CD4-positive, alpha-beta T cell treated with Interleukin-10 for 1 hour (primary cell): ENCODE measurements around the gene GSS.
"Not testable (repeated sequence)": the region's sequence is repeated elsewhere in the genome, so short reads cannot be mapped to it uniquely, and the experiment has no call there.

Experiments
- DNase-seq: peaks from one replicate; pipeline ENCODE4 v3.0.0-alpha.2; 2020

The GSS gene

GRCh38 chr20:34942301-34942700 is 13.3 kb downstream of the GSS start:
- no peak for DNase-seq

- DNase-seq: no peak
Observed at GRCh38 chr20:34941226-34941625, 14.4 kb downstream of the GSS start.

- DNase-seq: no peak
Observed at GRCh38 chr20:34940081-34940481, 15.5 kb downstream of the GSS start.

- no peak for DNase-seq
Observed at GRCh38 chr20:34938466-34939163, 17.0 kb downstream of the GSS start.

- DNase-seq: no peak
Observed at GRCh38 chr20:34931771-34932170, 23.8 kb downstream of the GSS start.

- no peak for DNase-seq
Observed at GRCh38 chr20:34928411-34928810, 27.2 kb downstream of the GSS start.

GRCh38 chr20:34927736-34928135 is 27.9 kb downstream of the GSS start:
- DNase-seq: no peak

GRCh38 chr20:34926581-34926980 is 29.0 kb downstream of the GSS start:
- no peak for DNase-seq

- no peak for DNase-seq
Observed at GRCh38 chr20:34925981-34926380, 29.6 kb downstream of the GSS start.

- DNase-seq: no peak
Observed at GRCh38 chr20:34925341-34925740, 30.3 kb downstream of the GSS start.

- DNase-seq: no peak
Observed at GRCh38 chr20:34923414-34923813, 32.2 kb downstream of the GSS start.

GRCh38 chr20:34922654-34923381 is 32.8 kb downstream of the GSS start:
- no peak for DNase-seq

GRCh38 chr20:34921436-34921835 is 34.2 kb downstream of the GSS start:
- DNase-seq: no peak

- DNase-seq: no peak
Observed at GRCh38 chr20:34920055-34920454, 35.6 kb downstream of the GSS start.

GRCh38 chr20:34916774-34917354 is 38.7 kb downstream of the GSS start:
- DNase-seq: no peak

GRCh38 chr20:34915749-34916455 is 39.7 kb downstream of the GSS start:
- DNase-seq: no peak

GRCh38 chr20:34915131-34915530 is 40.5 kb downstream of the GSS start:
- DNase-seq: no peak

GRCh38 chr20:34907616-34908469 is 47.8 kb downstream of the GSS start:
- no peak for DNase-seq

- DNase-seq: no peak
Observed at GRCh38 chr20:34904202-34904621, 51.4 kb downstream of the GSS start.

- DNase-seq: not testable (repeated sequence)
Observed at GRCh38 chr20:34898731-34899130, 56.9 kb downstream of the GSS start.

GRCh38 chr20:34898129-34898528 is 57.5 kb downstream of the GSS start:
- not testable (repeated sequence) for DNase-seq

- DNase-seq: no peak
Observed at GRCh38 chr20:34896086-34896621, 59.5 kb downstream of the GSS start.
